ENCODE results near the gene SLC15A1.
"Not testable (repeated sequence)": the region's sequence is repeated elsewhere in the genome, so short reads cannot be mapped to it uniquely, and the experiment has no call there.

The SLC15A1 gene

DNA sequence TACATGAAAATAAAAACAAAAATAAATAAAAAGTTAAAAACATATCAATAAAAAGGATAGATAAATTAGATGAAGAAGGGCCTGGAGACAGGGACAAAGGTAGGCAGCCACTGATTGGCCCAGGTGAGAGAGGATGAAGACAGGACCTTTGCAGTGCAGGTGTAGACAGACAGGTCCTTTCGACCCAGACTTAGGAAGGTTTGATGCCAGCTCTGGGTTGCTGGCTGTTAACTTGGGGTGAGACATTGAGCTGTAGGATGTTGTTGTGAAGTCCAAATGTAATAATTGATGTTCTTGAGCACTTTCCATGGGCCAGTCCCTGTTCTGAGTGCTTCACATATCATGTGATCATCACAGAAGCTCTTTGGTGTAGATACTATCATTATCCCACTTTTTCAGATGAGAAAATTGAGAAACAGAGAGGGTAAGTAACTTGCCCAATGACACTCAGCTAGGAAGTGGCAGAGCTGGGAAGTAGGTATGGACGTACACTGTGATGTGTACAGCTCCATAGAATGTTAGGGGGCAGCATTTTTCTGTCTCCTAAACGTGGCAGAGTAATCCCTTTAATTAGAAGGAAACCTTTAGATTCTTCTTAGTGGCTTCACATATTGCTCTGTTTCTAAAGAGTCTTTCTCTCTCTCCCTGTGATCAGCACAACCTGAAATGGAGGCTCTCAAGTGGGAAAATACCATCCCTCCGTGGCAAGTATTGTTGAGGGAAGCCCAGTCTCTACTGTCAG is 99.6 kb downstream of the SLC15A1 start:
- DNase-seq, result no peak

DNA sequence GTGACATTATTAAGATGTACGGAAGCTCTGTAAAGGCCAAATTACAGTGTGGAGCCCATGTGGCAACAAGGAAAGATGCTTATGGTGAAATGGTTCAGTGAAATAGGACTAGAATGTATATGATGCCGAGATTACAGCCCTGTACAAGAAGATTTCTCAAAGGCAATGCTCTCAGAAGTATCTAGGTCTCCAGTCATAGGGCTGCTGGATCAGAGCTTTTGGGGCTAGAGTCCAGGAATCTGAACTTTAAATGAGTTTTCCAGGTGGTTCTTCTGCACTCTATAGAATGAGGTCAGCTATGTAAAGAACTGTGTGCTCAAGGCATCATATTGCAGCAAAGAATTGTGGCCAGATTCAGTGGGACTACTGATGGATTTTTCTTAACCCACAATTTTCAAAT is 100.2 kb downstream of the SLC15A1 start:
- DNase-seq, result no peak

DNA sequence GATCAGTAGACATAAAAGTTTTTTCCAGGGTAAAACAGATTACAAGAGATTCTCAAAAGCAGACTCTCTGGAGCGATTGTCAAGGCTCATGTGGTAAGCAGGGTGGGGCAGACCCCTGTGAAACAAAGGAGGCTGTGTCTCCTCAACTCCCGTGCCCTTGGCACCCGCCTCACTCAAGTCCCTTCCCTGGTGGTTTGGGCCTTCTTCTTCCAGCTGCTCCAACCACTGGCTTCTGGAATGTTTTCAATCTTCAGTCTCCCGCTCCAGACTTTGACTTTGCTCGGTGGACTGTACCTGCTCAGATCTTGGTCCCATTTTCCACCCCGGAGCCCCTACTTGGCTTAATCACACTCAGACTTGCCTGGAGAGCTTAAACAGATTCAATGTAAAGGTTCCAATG is 100.7 kb downstream of the SLC15A1 start:
- DNase-seq, result no peak

DNA sequence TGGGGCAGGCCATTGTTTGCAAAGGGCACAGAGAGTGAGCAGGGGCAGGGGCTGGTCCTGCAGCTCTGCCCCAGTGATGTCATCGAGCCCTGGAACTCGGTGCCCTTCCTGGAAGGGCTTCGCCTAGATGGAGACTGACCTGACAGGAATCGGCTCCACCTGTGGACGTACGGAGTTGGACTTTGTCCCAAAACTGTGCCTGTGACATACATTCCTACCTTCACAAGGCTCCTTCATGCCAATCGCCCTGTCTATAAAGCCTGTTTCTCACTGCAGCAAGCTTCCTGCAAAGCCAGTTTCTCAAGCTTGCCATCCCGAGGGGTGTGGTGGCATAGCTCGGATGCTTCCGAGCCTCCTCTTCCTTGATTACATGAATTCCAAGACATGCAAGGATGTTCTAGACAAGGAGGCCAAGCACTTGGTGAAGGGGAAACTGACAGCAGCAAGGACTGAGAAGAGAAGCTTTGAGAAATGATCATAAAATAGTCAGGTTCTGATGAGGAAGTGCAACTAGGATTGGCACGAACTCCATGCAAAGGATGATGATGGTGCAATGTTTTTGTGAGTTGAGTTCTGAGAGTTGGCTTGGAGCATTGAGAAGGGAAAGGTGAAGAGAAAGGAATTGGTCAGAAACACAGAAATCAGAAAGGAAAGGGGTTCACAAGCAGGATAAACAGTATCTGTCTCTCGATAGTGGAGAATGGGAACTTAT is 101.9 kb downstream of the SLC15A1 start:
- no peak for DNase-seq

DNA sequence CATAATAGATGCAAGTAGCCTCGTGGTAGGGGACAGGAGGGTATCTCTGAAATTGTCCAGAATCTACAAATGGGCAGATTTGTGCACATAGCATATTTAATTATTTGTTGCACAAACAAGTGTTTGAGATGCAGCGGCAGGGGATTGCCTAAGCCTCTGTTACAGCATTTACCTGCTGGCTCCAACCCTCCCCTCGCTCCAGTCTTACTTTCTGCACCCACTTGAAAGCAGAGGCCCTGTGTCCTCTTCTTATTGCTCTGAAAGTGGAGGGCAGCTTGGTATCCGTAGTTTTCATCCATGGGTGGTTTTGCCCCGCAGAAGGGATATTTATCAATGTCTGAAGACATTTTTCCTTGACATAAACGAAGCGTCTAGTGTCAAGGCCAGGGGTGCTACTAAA is 102.6 kb downstream of the SLC15A1 start:
- DNase-seq, result no peak

- no peak for DNase-seq
Measured at GRCh38 chr13:98648686-98649085, 103.8 kb downstream of the SLC15A1 start.

GRCh38 chr13:98648141-98648540 is 104.3 kb downstream of the SLC15A1 start:
- DNase-seq, result no peak

- no peak for DNase-seq
Measured at GRCh38 chr13:98647121-98647520, 105.4 kb downstream of the SLC15A1 start.

GRCh38 chr13:98643479-98643878 is 109.0 kb downstream of the SLC15A1 start:
- no peak for DNase-seq

- DNase-seq, result no peak
Measured at GRCh38 chr13:98641075-98641474, 111.4 kb downstream of the SLC15A1 start.

DNA sequence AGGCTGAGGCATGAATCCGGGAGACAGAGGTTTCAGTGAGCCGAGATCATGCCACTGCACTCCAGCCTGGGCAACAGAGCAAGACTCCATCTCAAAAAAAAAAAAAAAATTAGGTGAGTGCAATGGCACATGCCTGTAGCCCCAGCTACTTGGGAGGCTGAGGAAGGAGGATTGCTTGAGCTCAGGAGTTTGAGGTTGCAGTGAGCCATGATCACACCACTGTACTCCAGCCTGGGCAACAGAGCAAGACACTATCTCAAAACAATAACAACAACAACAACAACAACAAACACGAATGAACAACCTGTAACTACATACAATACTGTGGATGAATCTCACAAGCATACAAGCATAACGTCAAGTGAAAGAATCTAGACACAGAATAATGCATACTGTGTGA is 112.7 kb downstream of the SLC15A1 start:
- DNase-seq, result not testable (repeated sequence)

DNA sequence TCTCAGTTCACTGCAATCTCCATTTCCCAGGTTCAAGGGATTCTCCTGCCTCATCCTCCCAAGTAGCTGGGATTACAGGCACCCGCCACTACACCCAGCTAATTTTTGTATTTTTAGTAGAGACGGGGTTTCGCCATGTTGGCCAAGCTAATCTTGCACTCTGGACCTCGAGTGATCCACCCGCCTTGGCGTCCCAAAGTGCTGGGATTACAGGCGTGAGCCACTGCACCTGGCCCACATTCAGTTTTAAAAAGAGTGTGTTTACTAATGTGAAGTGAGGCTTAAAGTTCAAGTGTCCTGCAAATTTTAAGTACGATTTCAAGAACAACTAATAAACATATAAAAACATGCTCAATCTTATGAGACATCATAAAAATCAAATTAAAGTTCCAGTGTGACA is 114.1 kb downstream of the SLC15A1 start:
- not testable (repeated sequence) for DNase-seq

Measured in fibroblast of upper back skin (primary cell).